ENCODE measurements around the gene COQ8A.
A peak's percentile ranks its signal among the peaks of the same experiment; 100 is the strongest.

Gene COQ8A

GRCh38 chr1:226940029-226940805 is at the start of gene COQ8A:
COQ8A (plus strand) TSS chr1:226940294; CDS start chr1:226961386, 21,092 bp downstream.
- peak; percentile 98 for DNase-seq

- DNase-seq: no peak
Measured at GRCh38 chr1:226890331-226891108, 49.6 kb upstream of the COQ8A start.

GRCh38 chr1:226891346-226891745 is 48.7 kb upstream of the COQ8A start:
- DNase-seq: no peak

GRCh38 chr1:226891846-226892523 is 48.1 kb upstream of the COQ8A start:
- DNase-seq: no peak

- no peak for DNase-seq
Measured at GRCh38 chr1:226892524-226892875, 47.6 kb upstream of the COQ8A start.

GRCh38 chr1:226893936-226894335 is 46.2 kb upstream of the COQ8A start:
- DNase-seq: no peak

- no peak for DNase-seq
Measured at GRCh38 chr1:226894826-226895225, 45.3 kb upstream of the COQ8A start.

- no peak for DNase-seq
Measured at GRCh38 chr1:226895644-226896043, 44.5 kb upstream of the COQ8A start.

GRCh38 chr1:226898246-226898645 is 41.8 kb upstream of the COQ8A start:
- DNase-seq: no peak

GRCh38 chr1:226901421-226901820 is 38.7 kb upstream of the COQ8A start:
- DNase-seq: no peak

GRCh38 chr1:226902601-226903000 is 37.5 kb upstream of the COQ8A start:
- no peak for DNase-seq

- no peak for DNase-seq
Measured at GRCh38 chr1:226903819-226904716, 36.0 kb upstream of the COQ8A start.

GRCh38 chr1:226904772-226905171 is 35.3 kb upstream of the COQ8A start:
- no peak for DNase-seq

- DNase-seq: no peak
Measured at GRCh38 chr1:226908419-226908818, 31.7 kb upstream of the COQ8A start.

- DNase-seq: no peak
Measured at GRCh38 chr1:226908913-226909312, 31.2 kb upstream of the COQ8A start.

- peak; percentile 43 for DNase-seq
Measured at GRCh38 chr1:226912587-226913176, 27.4 kb upstream of the COQ8A start.

GRCh38 chr1:226915672-226915995 is 24.5 kb upstream of the COQ8A start:
- no peak for DNase-seq

- no peak for DNase-seq
Measured at GRCh38 chr1:226916497-226916896, 23.6 kb upstream of the COQ8A start.

GRCh38 chr1:226919587-226919986 is 20.5 kb upstream of the COQ8A start:
- no peak for DNase-seq

GRCh38 chr1:226919995-226920394 is 20.1 kb upstream of the COQ8A start:
- no peak for DNase-seq

- DNase-seq: no peak
Measured at GRCh38 chr1:226920446-226920894, 19.6 kb upstream of the COQ8A start.

GRCh38 chr1:226921504-226921903 is 18.6 kb upstream of the COQ8A start:
- no peak for DNase-seq

Measured in activated T-cell treated with anti-CD3 and anti-CD28 coated beads, Interleukin-2, amount 50 U/mL, for 1 hour (primary cell).